Panc1 (cell line): ENCODE measurements around the gene SDK1. TPM values are rescaled to one million over a fixed set of nuclear protein-coding genes. Genes with fewer than 3 reads are reported as not detected.

ENCODE experiments used
- ATAC-seq: fragments of 200-7000 bp; cut with Tn5 transposase; 2 replicates; pipeline ENCODE4 v1.9.1; 2020; ENCODE audit warnings: mild to moderate bottlenecking, moderate library complexity
- BruUV-seq: library from RNA; stranded (reverse); fragments of 400-500 nt; replicated peaks from 2 replicates; lab custom pipeline; 2021; lab: Mats Ljungman, UMichigan
- CTCF ChIA-PET: fragments of 300-600 bp; sonication (Branson Sonifier 250); formaldehyde crosslinking; loops from one replicate; lab custom pipeline; 2022; ENCODE audit warnings: antibody characterized with exemption; lab: Charles Lee
- POLR2A ChIA-PET: fragments of 300-600 bp; sonication (Branson Sonifier 250); formaldehyde crosslinking; loops from one replicate; lab custom pipeline; 2022; ENCODE audit warnings: antibody characterized with exemption; lab: Charles Lee
- DNase-seq: peaks from one replicate; pipeline ENCODE4 v3.0.0-alpha.2; 2010; ENCODE audit warnings: low read depth, low spot score
- H3K27ac ChIP-seq: 2 replicates; pipeline ENCODE4 v1.5.1; 2011; ENCODE audit warnings: mild to moderate bottlenecking, low read length, inconsistent platforms
- H3K27me3 ChIP-seq: fragments of 200-500 bp; sonication (Bioruptor generic); 2 replicates; pipeline ENCODE4 v1.6.0; 2014; ENCODE audit warnings: low read length, inconsistent platforms; ENCODE audit not compliant: control insufficient read depth, insufficient read depth
- H3K36me3 ChIP-seq: fragments of 200-500 bp; sonication (Bioruptor generic); 2 replicates; pipeline ENCODE4 v1.5.1; 2014; ENCODE audit warnings: inconsistent platforms, mild to moderate bottlenecking, low read length, moderate library complexity; ENCODE audit not compliant: control insufficient read depth, insufficient read depth
- H3K4me1 ChIP-seq: 2 replicates; pipeline ENCODE4 v1.5.1; 2011; ENCODE audit warnings: inconsistent platforms, mild to moderate bottlenecking, low read length, moderate library complexity; ENCODE audit not compliant: control insufficient read depth, insufficient read depth
- H3K4me3 ChIP-seq, 2 experiments: 2 replicates each; pipeline ENCODE4 v1.5.1; 2011 to 2012; ENCODE audit warnings: low read depth in 2 of 2, low read length in 2 of 2, mild to moderate bottlenecking in 2 of 2, inconsistent platforms in 1 of 2, moderate library complexity in 1 of 2
- H3K9me3 ChIP-seq: fragments of 200-500 bp; sonication (Bioruptor generic); 2 replicates; pipeline ENCODE4 v1.5.1; 2014; ENCODE audit warnings: low read depth, mild to moderate bottlenecking, inconsistent platforms, low read length, moderate library complexity; ENCODE audit not compliant: control insufficient read depth, insufficient read depth
- CTCF ChIP-seq: fragments of 450-650 bp; IDR thresholded peaks from 2 replicates; pipeline ENCODE4 v1.5.1; 2017; ENCODE audit warnings: mild to moderate bottlenecking
- POLR2AphosphoS5 ChIP-seq: IDR thresholded peaks from 2 replicates; pipeline ENCODE4 v1.6.1; 2012; ENCODE audit warnings: mild to moderate bottlenecking, low read depth, low read length, moderate library complexity
- SIN3A ChIP-seq: IDR thresholded peaks from 2 replicates; pipeline ENCODE4 v1.6.1; 2012; ENCODE audit warnings: low read depth, mild to moderate bottlenecking, low read length, moderate library complexity, borderline replicate concordance; ENCODE audit not compliant: insufficient read depth
- TCF7L2 ChIP-seq: IDR thresholded peaks from 2 replicates; pipeline ENCODE4 v1.6.1; 2011; ENCODE audit warnings: mild to moderate bottlenecking, low read depth, low read length, inconsistent platforms
- in situ Hi-C: cut with HindIII; loops from 2 replicates; pipeline ENCODE4 v1.10.0; 2016; ENCODE audit warnings: low sequenced_read_pairs, low pct_unique_long_range_greater_than_20kb
- intact Hi-C: fragments of 100-400 bp; cut with micrococcal nuclease; formaldehyde crosslinking; loops from one replicate; pipeline ENCODE4 v1.10.0; 2022; ENCODE audit not compliant: unreplicated experiment
- total RNA-seq: library from RNA; stranded (reverse); gene quantifications from one replicate; pipeline ENCODE4 v1.2.1, GENCODE V29; 2021; ENCODE audit not compliant: unreplicated experiment
- TF ChIP-seq, protein P1 (sequence below), 2 experiments: IDR thresholded peaks; 2 replicates each; pipeline ENCODE4 v1.6.1; 2011 to 2012; ENCODE audit warnings: low read depth in 2 of 2, control low read depth in 1 of 2, low read length in 1 of 2, mild to moderate bottlenecking in 1 of 2, moderate library complexity in 1 of 2; ENCODE audit not compliant: insufficient read depth in 1 of 2

Gene SDK1
- total RNA-seq, 1 experiment from 2014 or later = 47.4 TPM

DNA sequence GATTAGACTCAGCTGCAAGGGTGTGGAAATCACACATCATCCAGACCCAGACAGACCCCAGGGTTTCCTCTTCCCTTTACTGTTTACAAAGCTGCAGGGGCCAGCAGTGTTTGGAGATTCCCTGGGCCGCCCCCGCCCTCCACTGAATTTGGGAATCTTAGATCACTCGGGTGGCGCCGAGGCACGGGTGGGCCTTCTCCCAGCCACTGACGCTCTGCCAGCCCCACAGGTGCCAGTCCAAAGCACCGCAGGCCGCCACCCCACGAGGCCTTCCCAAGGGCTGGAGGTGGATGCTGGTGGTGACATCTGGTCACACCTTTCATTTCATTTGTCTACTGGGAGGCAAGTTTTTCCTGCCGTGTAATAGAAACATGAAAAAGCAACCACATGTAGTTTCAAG, 941.7 kb downstream of the SDK1 start:
- ChIA-PET POLR2A (no interaction called here), CTCF (no interaction called here)
- no TSS peak for BruUV-seq
- DNase-seq (no peak), ATAC-seq (no peak)
- TF ChIP-seq CTCF = no peak
- TF ChIP-seq, protein P1, sequence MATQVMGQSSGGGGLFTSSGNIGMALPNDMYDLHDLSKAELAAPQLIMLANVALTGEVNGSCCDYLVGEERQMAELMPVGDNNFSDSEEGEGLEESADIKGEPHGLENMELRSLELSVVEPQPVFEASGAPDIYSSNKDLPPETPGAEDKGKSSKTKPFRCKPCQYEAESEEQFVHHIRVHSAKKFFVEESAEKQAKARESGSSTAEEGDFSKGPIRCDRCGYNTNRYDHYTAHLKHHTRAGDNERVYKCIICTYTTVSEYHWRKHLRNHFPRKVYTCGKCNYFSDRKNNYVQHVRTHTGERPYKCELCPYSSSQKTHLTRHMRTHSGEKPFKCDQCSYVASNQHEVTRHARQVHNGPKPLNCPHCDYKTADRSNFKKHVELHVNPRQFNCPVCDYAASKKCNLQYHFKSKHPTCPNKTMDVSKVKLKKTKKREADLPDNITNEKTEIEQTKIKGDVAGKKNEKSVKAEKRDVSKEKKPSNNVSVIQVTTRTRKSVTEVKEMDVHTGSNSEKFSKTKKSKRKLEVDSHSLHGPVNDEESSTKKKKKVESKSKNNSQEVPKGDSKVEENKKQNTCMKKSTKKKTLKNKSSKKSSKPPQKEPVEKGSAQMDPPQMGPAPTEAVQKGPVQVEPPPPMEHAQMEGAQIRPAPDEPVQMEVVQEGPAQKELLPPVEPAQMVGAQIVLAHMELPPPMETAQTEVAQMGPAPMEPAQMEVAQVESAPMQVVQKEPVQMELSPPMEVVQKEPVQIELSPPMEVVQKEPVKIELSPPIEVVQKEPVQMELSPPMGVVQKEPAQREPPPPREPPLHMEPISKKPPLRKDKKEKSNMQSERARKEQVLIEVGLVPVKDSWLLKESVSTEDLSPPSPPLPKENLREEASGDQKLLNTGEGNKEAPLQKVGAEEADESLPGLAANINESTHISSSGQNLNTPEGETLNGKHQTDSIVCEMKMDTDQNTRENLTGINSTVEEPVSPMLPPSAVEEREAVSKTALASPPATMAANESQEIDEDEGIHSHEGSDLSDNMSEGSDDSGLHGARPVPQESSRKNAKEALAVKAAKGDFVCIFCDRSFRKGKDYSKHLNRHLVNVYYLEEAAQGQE (IDR thresholded peaks at IDR 0.05; ENCODE audit: insufficient read depth in 1 of 2, low read depth in 2 of 2, low read length in 1 of 2) = no peak
- Histone ChIP-seq H3K27ac (no peak overlapping the region), H3K4me1 (no peaks in the 10 kb centered on the region), H3K36me3 (no peaks in the 10 kb centered on the region), H3K27me3 (no peaks in the 10 kb centered on the region), H3K9me3 (no peaks in the 10 kb centered on the region), H3K4me3 (no peak overlapping the region)
- intact Hi-C loops = no loop called here
- in situ Hi-C loops = no loop called here

GRCh38 chr7:4244041-4244440, 943.0 kb downstream of the SDK1 start:
- intact Hi-C loops = no loop called here
- H3K27ac ChIP-seq = no peak overlapping the region
- H3K4me1 ChIP-seq = no peaks in the 10 kb centered on the region
- POLR2A ChIA-PET = no interaction called here
- no peaks in the 10 kb centered on the region for H3K36me3 ChIP-seq
- DNase-seq = no peak
- in situ Hi-C loops = no loop called here
- no peak for ATAC-seq
- no peaks in the 10 kb centered on the region for H3K27me3 ChIP-seq
- TF ChIP-seq CTCF (no peak), TCF7L2 (no peak), SIN3A (no peak), POLR2AphosphoS5 (no peak)
- TF ChIP-seq, protein P1 (IDR thresholded peaks at IDR 0.05; ENCODE audit: insufficient read depth in 1 of 2, low read depth in 2 of 2, low read length in 1 of 2) = no peak
- no peak overlapping the region for H3K4me3 ChIP-seq
- no peaks in the 10 kb centered on the region for H3K9me3 ChIP-seq
- CTCF ChIA-PET = no interaction called here
- no TSS peak for BruUV-seq
